Glutamatergic neuron (in vitro differentiated cells): ENCODE data around the gene SORD. TPM values are rescaled to one million over a fixed set of nuclear protein-coding genes. Genes with fewer than 3 reads are reported as not detected.

Source experiments
- DNase-seq: peaks from one replicate; pipeline ENCODE4 v3.0.0; 2022
- H3K27ac Mint-ChIP-seq: one replicate; pipeline ENCODE4 v1.8.0; 2020; ENCODE audit warnings: mild to moderate bottlenecking, mixed read lengths, inconsistent platforms; ENCODE audit not compliant: unreplicated experiment
- H3K27me3 Mint-ChIP-seq: one replicate; pipeline ENCODE4 v1.8.0; 2020; ENCODE audit warnings: mild to moderate bottlenecking, moderate library complexity, mixed read lengths, inconsistent platforms; ENCODE audit not compliant: unreplicated experiment
- H3K36me3 Mint-ChIP-seq: one replicate; pipeline ENCODE4 v1.8.0; 2020; ENCODE audit warnings: mild to moderate bottlenecking, mixed read lengths, inconsistent platforms; ENCODE audit not compliant: unreplicated experiment
- H3K4me1 Mint-ChIP-seq: one replicate; pipeline ENCODE4 v1.8.0; 2020; ENCODE audit warnings: mild to moderate bottlenecking, low read depth, mixed read lengths, inconsistent platforms; ENCODE audit not compliant: unreplicated experiment
- H3K4me3 Mint-ChIP-seq: one replicate; pipeline ENCODE4 v1.8.0; 2020; ENCODE audit warnings: mild to moderate bottlenecking, mixed read lengths, inconsistent platforms; ENCODE audit not compliant: unreplicated experiment
- H3K9me3 Mint-ChIP-seq: one replicate; pipeline ENCODE4 v1.8.0; 2020; ENCODE audit warnings: mild to moderate bottlenecking, moderate library complexity, mixed read lengths, inconsistent platforms; ENCODE audit not compliant: unreplicated experiment
- CTCF ChIP-seq: fragments of 200-600 bp; sonication (generic); IDR thresholded peaks from one replicate; pipeline ENCODE4 v1.5.0; 2021; ENCODE audit not compliant: partially characterized antibody, unreplicated experiment
- total RNA-seq: library from RNA; stranded (reverse); fragmentation: NEBNext Ultra II Directional; extraction: Animal tissue kit (Norgen Biotek cat#: 25700); gene quantifications from one replicate; pipeline ENCODE4 v1.2.1, GENCODE V29; 2021; ENCODE audit not compliant: unreplicated experiment

The SORD gene
- total RNA-seq, 1 donor from 2014 or later: 29.1 TPM

- no peak overlapping the region for H3K27ac Mint-ChIP-seq
- H3K9me3 Mint-ChIP-seq: peaks cover 8% of the 10 kb centered on the region
- H3K36me3 Mint-ChIP-seq: no peaks in the 10 kb centered on the region
- TF ChIP-seq CTCF: no peak
- peak overlapping the region; percentile 64 for H3K4me3 Mint-ChIP-seq
- H3K27me3 Mint-ChIP-seq: peaks cover 43% of the 10 kb centered on the region
- peak; percentile 12 for DNase-seq
- no peaks in the 10 kb centered on the region for H3K4me1 Mint-ChIP-seq
Observed at GRCh38 chr15:45117308-45118130, 94.5 kb downstream of the SORD start.

GRCh38 chr15:45118131-45118588 is 95.2 kb downstream of the SORD start:
- DNase-seq: peak; percentile 90
- Mint-ChIP-seq H3K27me3 (peaks cover 40% of the 10 kb centered on the region), H3K4me3 (peak overlapping the region; percentile 64), H3K4me1 (no peaks in the 10 kb centered on the region), H3K36me3 (no peaks in the 10 kb centered on the region), H3K27ac (no peak overlapping the region), H3K9me3 (peaks cover 8% of the 10 kb centered on the region)
- TF ChIP-seq CTCF: peak; percentile 83

- Mint-ChIP-seq H3K27ac (no peak overlapping the region), H3K36me3 (no peaks in the 10 kb centered on the region), H3K9me3 (peaks cover 7% of the 10 kb centered on the region), H3K4me3 (no peak overlapping the region), H3K4me1 (no peaks in the 10 kb centered on the region), H3K27me3 (peaks cover 32% of the 10 kb centered on the region)
- no peak for TF ChIP-seq CTCF
- no peak for DNase-seq
Observed at GRCh38 chr15:45118996-45119395, 96.0 kb downstream of the SORD start.

- H3K27ac Mint-ChIP-seq: no peak overlapping the region
- H3K36me3 Mint-ChIP-seq: no peaks in the 10 kb centered on the region
- DNase-seq: no peak
- H3K4me1 Mint-ChIP-seq: no peaks in the 10 kb centered on the region
- TF ChIP-seq CTCF: no peak
- H3K27me3 Mint-ChIP-seq: peaks cover 31% of the 10 kb centered on the region
- H3K9me3 Mint-ChIP-seq: peaks cover 7% of the 10 kb centered on the region
- no peak overlapping the region for H3K4me3 Mint-ChIP-seq
Observed at GRCh38 chr15:45120081-45120972, 97.3 kb downstream of the SORD start.

GRCh38 chr15:45121020-45121419 is 98.0 kb downstream of the SORD start:
- no peaks in the 10 kb centered on the region for H3K36me3 Mint-ChIP-seq
- H3K9me3 Mint-ChIP-seq: peaks cover 3% of the 10 kb centered on the region
- H3K27ac Mint-ChIP-seq: no peak overlapping the region
- H3K4me3 Mint-ChIP-seq: no peak overlapping the region
- peaks cover 27% of the 10 kb centered on the region for H3K27me3 Mint-ChIP-seq
- no peaks in the 10 kb centered on the region for H3K4me1 Mint-ChIP-seq
- TF ChIP-seq CTCF: no peak
- DNase-seq: no peak
